Suprapubic skin (tissue), 4 donors: Measurements from ENCODE around the gene ERCC2. TPM values are rescaled to one million over a fixed set of nuclear protein-coding genes. Genes with fewer than 3 reads are reported as not detected.
"Not testable (repeated sequence)": the region's sequence is repeated elsewhere in the genome, so short reads cannot be mapped to it uniquely, and the experiment has no call there.

Experiments
- DNase-seq, 2 donors: peaks; one replicate each; pipeline ENCODE4 v3.0.0-alpha.2; 2019; ENCODE audit warnings: low spot score in 2 of 2
- H3K27ac ChIP-seq: fragments of 200-600 bp; sonication (generic); one replicate; pipeline ENCODE4 v1.5.1; 2019
- H3K27me3 ChIP-seq: fragments of 200-600 bp; sonication (generic); one replicate; pipeline ENCODE4 v1.5.1; 2019
- H3K36me3 ChIP-seq: fragments of 200-600 bp; sonication (generic); one replicate; pipeline ENCODE4 v1.5.1; 2019
- H3K4me1 ChIP-seq: fragments of 200-600 bp; sonication (generic); one replicate; pipeline ENCODE4 v1.5.1; 2019
- H3K4me3 ChIP-seq: fragments of 200-600 bp; sonication (generic); one replicate; pipeline ENCODE4 v1.5.1; 2019; ENCODE audit warnings: mild to moderate bottlenecking
- H3K9me3 ChIP-seq: fragments of 200-600 bp; sonication (generic); one replicate; pipeline ENCODE4 v1.5.1; 2019
- CTCF ChIP-seq, 2 donors: fragments of 200-600 bp in 1 of 2; fragments of 450-650 bp in 1 of 2; sonication (generic) in 1 of 2; IDR thresholded peaks; one replicate each; pipeline ENCODE4 v1.5.1; 2016 to 2019; ENCODE audit warnings: antibody characterized with exemption in 2 of 2, mild to moderate bottlenecking in 1 of 2, moderate library complexity in 1 of 2
- EP300 ChIP-seq: sonication (generic); formaldehyde crosslinking; IDR thresholded peaks from one replicate; pipeline ENCODE4 v1.6.1; 2017; ENCODE audit warnings: antibody characterized with exemption
- POLR2A ChIP-seq, 2 donors: fragments of 450-650 bp; IDR thresholded peaks; one replicate each; pipeline ENCODE4 v1.6.1; 2017; ENCODE audit warnings: antibody characterized with exemption in 2 of 2, mild to moderate bottlenecking in 2 of 2, moderate library complexity in 2 of 2
- POLR2AphosphoS5 ChIP-seq, 3 donors: sonication (generic); formaldehyde crosslinking; IDR thresholded peaks; one replicate each; pipeline ENCODE4 v1.6.1; 2017; ENCODE audit warnings: antibody characterized with exemption in 3 of 3
- WGBS: methylation state at CpG from one replicate; pipeline ENCODE4 v1.1.5; 2018; 5-methylcytosine and 5-hydroxymethylcytosine counted together
- total RNA-seq, 4 donors: library from RNA; depleted of rRNA; stranded (reverse); fragments of >200 nt; gene quantifications; one replicate each; pipeline ENCODE4 v1.1.0, GENCODE V29; 2016

Gene ERCC2
- total RNA-seq, 4 donors from 2014 or later, result 10.2 to 22.3 (median 14.1) TPM

- Histone ChIP-seq H3K27me3 (peaks cover 18% of the 10 kb centered on the region), H3K27ac (no peak overlapping the region), H3K4me1 (peaks cover 4% of the 10 kb centered on the region), H3K9me3 (no peaks in the 10 kb centered on the region), H3K36me3 (no peaks in the 10 kb centered on the region), H3K4me3 (no peak overlapping the region)
- DNase-seq, result no peak
- TF ChIP-seq CTCF (IDR thresholded peaks at IDR 0.05) (no peak), POLR2AphosphoS5 (IDR thresholded peaks at IDR 0.05) (no peak)
- WGBS, result 46% methylated on average over 8 of the region's 18 CpGs
Measured at GRCh38 chr19:45311621-45312020, 58.8 kb downstream of the ERCC2 start.

GRCh38 chr19:45309322-45309721 lies 61.1 kb downstream of the ERCC2 start:
- DNase-seq, H3K27ac ChIP-seq, H3K9me3 ChIP-seq, H3K36me3 ChIP-seq, H3K4me3 ChIP-seq, H3K27me3 ChIP-seq: not testable (repeated sequence)
- WGBS, result 91% methylated on average over 8 of the region's 8 CpGs
- peaks cover 17% of the 10 kb centered on the region for H3K4me1 ChIP-seq

- WGBS, result 95% methylated on average over 11 of the region's 19 CpGs
Measured at GRCh38 chr19:45307361-45307760, 63.0 kb downstream of the ERCC2 start.

GRCh38 chr19:45306518-45307027 lies 63.8 kb downstream of the ERCC2 start:
- DNase-seq, result no peak
- WGBS, result 54% methylated on average over 18 of the region's 18 CpGs
- TF ChIP-seq POLR2AphosphoS5 (IDR thresholded peaks at IDR 0.05) (no peak), EP300 (no peak)
- H3K36me3 ChIP-seq, result peaks cover 14% of the 10 kb centered on the region
- H3K27ac ChIP-seq, result no peak overlapping the region
- H3K4me3 ChIP-seq, result no peak overlapping the region
- H3K27me3 ChIP-seq, result no peaks in the 10 kb centered on the region
- peaks cover 17% of the 10 kb centered on the region for H3K4me1 ChIP-seq
- H3K9me3 ChIP-seq, result no peaks in the 10 kb centered on the region

More at GRCh38 chr19:45307361-45307760, 63.0 kb downstream of the ERCC2 start:
- TF ChIP-seq POLR2AphosphoS5 (IDR thresholded peaks at IDR 0.05) (no peak), CTCF (IDR thresholded peaks at IDR 0.05) (no peak), POLR2A (IDR thresholded peaks at IDR 0.05) (no peak), EP300 (no peak)
- Histone ChIP-seq H3K4me3 (no peak overlapping the region), H3K36me3 (peaks cover 8% of the 10 kb centered on the region), H3K27me3 (no peaks in the 10 kb centered on the region), H3K4me1 (peaks cover 17% of the 10 kb centered on the region), H3K9me3 (no peaks in the 10 kb centered on the region), H3K27ac (no peak overlapping the region)
- DNase-seq, result no peak

- 39% methylated on average over 9 of the region's 9 CpGs for WGBS
- peaks cover 17% of the 10 kb centered on the region for H3K4me1 ChIP-seq
- no peaks in the 10 kb centered on the region for H3K9me3 ChIP-seq
- no peak overlapping the region for H3K27ac ChIP-seq
- TF ChIP-seq CTCF (IDR thresholded peaks at IDR 0.05) (no peak), POLR2A (IDR thresholded peaks at IDR 0.05) (no peak), EP300 (no peak), POLR2AphosphoS5 (IDR thresholded peaks at IDR 0.05) (no peak)
- peaks cover 14% of the 10 kb centered on the region for H3K36me3 ChIP-seq
- no peak overlapping the region for H3K4me3 ChIP-seq
- H3K27me3 ChIP-seq, result no peaks in the 10 kb centered on the region
- no peak for DNase-seq
Measured at GRCh38 chr19:45306040-45306439, 64.3 kb downstream of the ERCC2 start.

- Histone ChIP-seq H3K27ac (no peak overlapping the region), H3K4me3 (no peak overlapping the region), H3K36me3 (peaks cover 14% of the 10 kb centered on the region), H3K4me1 (peaks cover 17% of the 10 kb centered on the region), H3K9me3 (no peaks in the 10 kb centered on the region), H3K27me3 (no peaks in the 10 kb centered on the region)
- no peak for DNase-seq
- TF ChIP-seq POLR2AphosphoS5 (IDR thresholded peaks at IDR 0.05) (no peak), CTCF (IDR thresholded peaks at IDR 0.05) (no peak), POLR2A (IDR thresholded peaks at IDR 0.05) (no peak), EP300 (no peak)
- 30% methylated on average over 5 of the region's 5 CpGs for WGBS
Measured at GRCh38 chr19:45305421-45305820, 65.0 kb downstream of the ERCC2 start.
